ENCODE data around the gene PKIG. TPM values are rescaled to one million over a fixed set of nuclear protein-coding genes. Genes with fewer than 3 reads are reported as not detected.

The PKIG gene
- total and polyA plus RNA-seq, 11 donors, result 155 to 286 (median 200) TPM

- no peak for TF ChIP-seq POLR2A (IDR thresholded peaks at IDR 0.05)
- TF ChIP-seq CTCF (IDR thresholded peaks at IDR 0.05), result no peak
- intact Hi-C loops (cut with DNase I), result no loop called here
- peaks cover 38 to 95% (median 73%) of the 10 kb centered on the region in 12 donors for H3K4me1 ChIP-seq
- H3K27ac ChIP-seq, result peak overlapping the region; percentile 8 to 96 (median 90)
- no peaks in the 10 kb centered on the region for H3K27me3 ChIP-seq
- peaks cover 0 to 51% (median 31%) of the 10 kb centered on the region in 9 donors for H3K36me3 ChIP-seq
- ATAC-seq (peak in 3 of 4 donors; percentile 9 to 38 (median 20)), DNase-seq (peak in 3 of 5 donors; percentile 53 to 77 (median 60))
- H3K9me3 ChIP-seq, result no peaks in the 10 kb centered on the region
- WGBS, 4 donors, result 7 to 25% (median 9%) methylated on average over 1 of the region's 1 CpG; no CpG with 5 or more reads in 1 of the 4 donors
- H3K4me3 ChIP-seq, result no peak overlapping the region
Observed at GRCh38 chr20:44594730-44595129, 12.4 kb downstream of the PKIG start.

- no peak for DNase-seq
- 84 to 89% (median 88%) methylated on average over 4 of the region's 4 CpGs for WGBS, 4 donors
Observed at GRCh38 chr20:44596010-44596409, 13.6 kb downstream of the PKIG start.

GRCh38 chr20:44596876-44597275 lies 14.5 kb downstream of the PKIG start:
- Histone ChIP-seq H3K4me1 (peaks cover 53 to 97% (median 84%) of the 10 kb centered on the region in 12 donors), H3K4me3 (no peak overlapping the region), H3K27ac (peak overlapping the region in 11 of 12 donors; percentile 89 to 97 (median 93)), H3K27me3 (no peaks in the 10 kb centered on the region), H3K9me3 (no peaks in the 10 kb centered on the region), H3K36me3 (peaks cover 0 to 30% (median 12%) of the 10 kb centered on the region in 9 donors)
- DNase-seq, result no peak
- intact Hi-C loops (cut with DNase I), result no loop called here
- TF ChIP-seq CTCF (IDR thresholded peaks at IDR 0.05) (no peak), POLR2A (IDR thresholded peaks at IDR 0.05) (no peak)
- 80 to 85% (median 83%) methylated on average over 3 of the region's 3 CpGs for WGBS, 4 donors
- no peak for ATAC-seq

More at GRCh38 chr20:44596010-44596409, 13.6 kb downstream of the PKIG start:
- intact Hi-C loops (cut with DNase I), result no loop called here
- Histone ChIP-seq H3K4me1 (peaks cover 48 to 97% (median 81%) of the 10 kb centered on the region in 12 donors), H3K4me3 (no peak overlapping the region), H3K27me3 (no peaks in the 10 kb centered on the region), H3K9me3 (no peaks in the 10 kb centered on the region), H3K36me3 (peaks cover 0 to 38% (median 18%) of the 10 kb centered on the region in 9 donors), H3K27ac (peak overlapping the region in 11 of 12 donors; percentile 89 to 97 (median 93))
- no peak for TF ChIP-seq CTCF (IDR thresholded peaks at IDR 0.05)
- TF ChIP-seq POLR2A (IDR thresholded peaks at IDR 0.05), result no peak
- ATAC-seq, result no peak

DNA sequence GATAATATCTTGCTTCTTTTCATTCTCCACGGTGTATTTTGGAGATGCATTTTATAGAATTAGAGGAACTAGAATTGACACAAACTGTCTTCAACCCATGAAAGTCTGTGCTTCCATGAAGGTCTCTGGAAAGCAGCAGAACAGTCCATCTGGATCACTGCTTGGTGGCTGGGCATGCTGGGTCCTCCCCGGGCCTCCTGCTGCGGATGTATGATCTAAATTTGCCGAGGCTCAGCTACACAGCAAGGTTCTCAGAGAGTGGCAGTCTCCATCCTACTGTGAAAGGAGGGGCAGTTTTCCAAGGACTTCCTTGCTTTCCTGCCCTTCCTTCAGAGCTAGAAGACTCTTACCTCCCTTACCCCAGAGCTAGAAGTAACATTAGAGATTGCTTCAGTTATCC lies 15.1 kb downstream of the PKIG start:
- H3K9me3 ChIP-seq, result no peaks in the 10 kb centered on the region
- H3K36me3 ChIP-seq, result peaks cover 0 to 23% (median 6%) of the 10 kb centered on the region in 9 donors
- ATAC-seq, result peak in 1 of 4 donors; percentile 10
- no peak for DNase-seq
- TF ChIP-seq POLR2A (IDR thresholded peaks at IDR 0.05) (no peak), CTCF (IDR thresholded peaks at IDR 0.05) (no peak)
- H3K27me3 ChIP-seq, result no peaks in the 10 kb centered on the region
- intact Hi-C loops (cut with DNase I), result no loop called here
- H3K4me3 ChIP-seq, result no peak overlapping the region
- 19 to 38% (median 28%) methylated on average over 4 of the region's 4 CpGs for WGBS, 4 donors
- peak overlapping the region; percentile 60 to 97 (median 92) for H3K27ac ChIP-seq
- H3K4me1 ChIP-seq, result peaks cover 53 to 97% (median 90%) of the 10 kb centered on the region in 12 donors

Data from heart left ventricle (tissue), 16 donors.